ENCODE data around the gene PNPLA8. TPM values are rescaled to one million over a fixed set of nuclear protein-coding genes. Genes with fewer than 3 reads are reported as not detected.

Gene PNPLA8
- total RNA-seq, 2 experiments from 2014 or later = 19.2 to 21.4 TPM

DNA sequence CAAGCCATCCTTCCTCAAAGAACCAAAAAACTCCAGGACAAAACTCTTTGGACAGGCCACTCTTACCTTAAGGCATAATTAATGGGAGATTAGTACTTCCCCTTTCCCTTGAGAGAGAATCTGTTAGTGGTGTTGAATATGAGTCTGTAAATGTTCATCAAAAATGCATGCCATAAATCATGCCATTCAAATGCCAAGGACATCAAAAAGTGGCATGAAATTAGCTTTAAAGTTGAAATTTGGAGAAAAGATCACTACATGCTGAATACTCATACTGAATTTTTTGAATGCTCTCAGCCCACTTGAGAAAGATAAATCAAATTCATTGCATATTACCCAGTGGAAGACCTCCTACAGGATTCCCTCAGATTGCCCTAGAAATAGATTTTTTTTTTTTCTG is 76.4 kb downstream of the PNPLA8 start:
- intact Hi-C loops (cut with micrococcal nuclease) = no loop called here
- H3K36me3 Mint-ChIP-seq (ENCODE audit: low read depth) = no peaks in the 10 kb centered on the region
- ATAC-seq (no peak), DNase-seq (no peak)
- H3K4me1 Mint-ChIP-seq (ENCODE audit: low read depth) = peaks cover 28% of the 10 kb centered on the region
- ChIA-PET POLR2A (no interaction called here), CTCF (interaction anchor here (1.1 to 2.0 kb wide), 4 partner anchors 8 to 48 kb away, joined by 3 to 6 read pairs (median 4); no protein-coding TSS in a partner anchor)
- no peak overlapping the region for H3K27ac Mint-ChIP-seq
- TF ChIP-seq, protein P1, sequence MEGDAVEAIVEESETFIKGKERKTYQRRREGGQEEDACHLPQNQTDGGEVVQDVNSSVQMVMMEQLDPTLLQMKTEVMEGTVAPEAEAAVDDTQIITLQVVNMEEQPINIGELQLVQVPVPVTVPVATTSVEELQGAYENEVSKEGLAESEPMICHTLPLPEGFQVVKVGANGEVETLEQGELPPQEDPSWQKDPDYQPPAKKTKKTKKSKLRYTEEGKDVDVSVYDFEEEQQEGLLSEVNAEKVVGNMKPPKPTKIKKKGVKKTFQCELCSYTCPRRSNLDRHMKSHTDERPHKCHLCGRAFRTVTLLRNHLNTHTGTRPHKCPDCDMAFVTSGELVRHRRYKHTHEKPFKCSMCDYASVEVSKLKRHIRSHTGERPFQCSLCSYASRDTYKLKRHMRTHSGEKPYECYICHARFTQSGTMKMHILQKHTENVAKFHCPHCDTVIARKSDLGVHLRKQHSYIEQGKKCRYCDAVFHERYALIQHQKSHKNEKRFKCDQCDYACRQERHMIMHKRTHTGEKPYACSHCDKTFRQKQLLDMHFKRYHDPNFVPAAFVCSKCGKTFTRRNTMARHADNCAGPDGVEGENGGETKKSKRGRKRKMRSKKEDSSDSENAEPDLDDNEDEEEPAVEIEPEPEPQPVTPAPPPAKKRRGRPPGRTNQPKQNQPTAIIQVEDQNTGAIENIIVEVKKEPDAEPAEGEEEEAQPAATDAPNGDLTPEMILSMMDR (IDR thresholded peaks at IDR 0.05) = no peak
- no peak overlapping the region for H3K4me3 Mint-ChIP-seq
- H3K27me3 Mint-ChIP-seq = peaks cover 1% of the 10 kb centered on the region
- H3K9me3 Mint-ChIP-seq = no peaks in the 10 kb centered on the region

- POLR2A ChIA-PET = no interaction called here
- H3K4me3 Mint-ChIP-seq = no peak overlapping the region
Measured at GRCh38 chr7:108448584-108449505, 77.1 kb downstream of the PNPLA8 start.

DNA sequence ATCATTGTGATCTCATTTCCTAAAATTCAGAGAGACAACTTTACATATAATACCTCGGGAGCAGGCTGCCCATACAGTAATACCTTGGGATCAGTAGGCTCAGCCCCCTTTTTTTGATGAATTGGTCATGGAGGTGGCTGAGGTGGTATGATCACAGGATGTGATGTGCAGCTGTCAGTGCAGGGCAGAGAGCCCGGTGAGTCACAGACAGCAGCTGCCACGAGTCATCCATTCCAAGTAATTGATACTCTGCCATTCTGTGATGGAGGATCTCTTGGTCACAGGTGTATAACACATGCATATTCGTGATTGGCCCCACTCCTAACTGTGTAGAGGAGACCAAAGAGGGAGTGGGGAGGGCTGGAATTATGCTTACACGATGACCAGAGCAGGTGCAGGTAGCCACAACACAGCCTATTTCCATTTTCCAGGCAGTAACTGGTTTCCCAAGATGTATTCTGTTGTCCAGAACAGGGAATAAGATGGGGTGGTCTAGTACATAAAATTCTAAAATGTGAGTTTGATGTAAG is 83.8 kb downstream of the PNPLA8 start:
- intact Hi-C loops (cut with micrococcal nuclease) = no loop called here
- TF ChIP-seq, protein P1 (IDR thresholded peaks at IDR 0.05) = no peak
- Mint-ChIP-seq H3K27ac (peak overlapping the region; percentile 82), H3K4me3 (no peak overlapping the region), H3K27me3 (peaks cover 2% of the 10 kb centered on the region), H3K36me3 (ENCODE audit: low read depth) (no peaks in the 10 kb centered on the region), H3K4me1 (ENCODE audit: low read depth) (peaks cover 19% of the 10 kb centered on the region), H3K9me3 (no peaks in the 10 kb centered on the region)
- CTCF ChIA-PET = interaction anchor here (0.9 to 3.4 kb wide), 9 partner anchors 8 to 261 kb away, joined by 3 to 35 read pairs (median 3); partner anchors contain the start of gene NRCAM
- ATAC-seq (peak; percentile 99), DNase-seq (peak; percentile 84)
- POLR2A ChIA-PET = interaction anchor here (1.3 to 1.7 kb wide), 3 partner anchors 12 to 14 kb away, joined by 3 to 7 read pairs (median 4); partner anchors contain the start of gene NRCAM

More at GRCh38 chr7:108448584-108449505, 77.1 kb downstream of the PNPLA8 start:
- H3K27ac Mint-ChIP-seq = no peak overlapping the region
- intact Hi-C loops (cut with micrococcal nuclease) = no loop called here
- H3K36me3 Mint-ChIP-seq (ENCODE audit: low read depth) = no peaks in the 10 kb centered on the region
- peaks cover 22% of the 10 kb centered on the region for H3K4me1 Mint-ChIP-seq (ENCODE audit: low read depth)
- no peaks in the 10 kb centered on the region for H3K9me3 Mint-ChIP-seq
- H3K27me3 Mint-ChIP-seq = peaks cover 1% of the 10 kb centered on the region
- TF ChIP-seq, protein P1 (IDR thresholded peaks at IDR 0.05) = no peak
- ATAC-seq = no peak
- CTCF ChIA-PET = interaction anchor here (2.0 kb wide), 1 partner anchor 10 kb away, joined by 6 read pairs; no protein-coding TSS in a partner anchor
- DNase-seq = no peak

DNA sequence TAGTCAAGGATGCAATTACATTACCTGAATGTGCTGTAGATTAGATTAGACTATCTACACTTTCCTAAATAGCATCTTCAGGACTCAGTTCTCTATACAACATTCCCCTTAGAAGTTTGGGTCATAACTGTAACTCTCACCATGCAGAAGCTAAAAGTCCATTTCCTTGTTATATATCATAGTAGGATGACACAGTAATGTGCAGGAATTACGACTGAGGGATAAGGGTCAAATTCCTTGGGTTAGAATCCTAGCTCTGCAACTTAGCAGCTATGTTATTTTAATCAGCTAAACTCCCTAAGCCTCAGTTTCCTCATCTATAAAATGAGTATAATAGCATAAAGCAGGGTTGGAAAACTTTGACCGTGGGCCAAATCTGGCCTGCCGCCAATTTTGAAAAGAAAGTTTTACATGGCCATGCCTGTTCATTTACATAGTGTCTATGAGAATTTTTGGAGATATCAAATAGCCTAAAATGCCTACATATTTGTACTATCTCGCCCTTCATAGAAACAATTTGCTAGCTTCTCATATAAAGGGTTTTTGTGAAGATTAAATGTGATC is 84.5 kb downstream of the PNPLA8 start:
- POLR2A ChIA-PET = interaction anchor here (1.3 kb wide), 2 partner anchors 12 to 13 kb away, joined by 3 to 4 read pairs; no protein-coding TSS in a partner anchor
- peaks cover 19% of the 10 kb centered on the region for H3K4me1 Mint-ChIP-seq (ENCODE audit: low read depth)
- no peaks in the 10 kb centered on the region for H3K9me3 Mint-ChIP-seq
- H3K36me3 Mint-ChIP-seq (ENCODE audit: low read depth) = no peaks in the 10 kb centered on the region
- CTCF ChIA-PET = interaction anchor here (1.0 to 3.4 kb wide), 5 partner anchors 9 to 55 kb away, joined by 3 to 35 read pairs (median 3); no protein-coding TSS in a partner anchor
- no peak overlapping the region for H3K4me3 Mint-ChIP-seq
- intact Hi-C loops (cut with micrococcal nuclease) = no loop called here
- no peak for ATAC-seq
- DNase-seq = no peak
- peaks cover 2% of the 10 kb centered on the region for H3K27me3 Mint-ChIP-seq
- H3K27ac Mint-ChIP-seq = no peak overlapping the region
- TF ChIP-seq, protein P1 (IDR thresholded peaks at IDR 0.05) = no peak

All from activated CD8-positive, alpha-beta T cell treated with anti-CD3 and anti-CD28 coated beads for 36 hours (primary cell).